AG09319 (cell line): ENCODE data around the gene ETV2.

Experiments used
- DNase-seq: peaks from one replicate; pipeline ENCODE4 v3.0.0-alpha.2; 2010; ENCODE audit warnings: low read depth; ENCODE audit errors: extremely low read depth
- CTCF ChIP-seq: IDR thresholded peaks from 2 replicates; pipeline ENCODE4 v1.5.1; 2011; ENCODE audit warnings: low read depth, mild to moderate bottlenecking, inconsistent platforms, low read length, moderate library complexity

Gene ETV2

GRCh38 chr19:35619290-35619923 is 22.1 kb upstream of the ETV2 start:
- no peak for DNase-seq
- no peak for TF ChIP-seq CTCF

DNA sequence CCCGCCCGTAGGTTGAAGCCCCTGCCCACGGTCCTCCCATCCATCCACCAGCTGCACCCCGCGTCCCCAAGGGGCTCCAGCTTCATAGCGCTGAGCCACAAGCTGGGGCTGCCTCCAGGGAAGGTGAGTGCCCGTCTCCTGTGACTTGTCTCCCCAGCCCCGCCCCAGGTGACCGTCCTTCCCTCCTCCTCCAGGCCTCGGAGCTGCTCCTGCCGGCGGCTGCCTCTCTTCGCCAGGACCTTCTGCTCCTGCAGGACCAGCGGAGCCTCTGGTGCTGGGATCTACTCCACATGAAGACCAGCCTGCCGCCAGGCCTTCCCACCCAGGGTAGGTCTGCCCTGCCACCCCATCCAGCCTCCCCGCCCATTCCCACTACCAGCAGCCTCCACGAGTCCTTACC is 21.5 kb upstream of the ETV2 start:
- TF ChIP-seq CTCF = no peak
- no peak for DNase-seq

GRCh38 chr19:35621708-35622107 is 19.8 kb upstream of the ETV2 start:
- no peak for DNase-seq
- TF ChIP-seq CTCF = no peak

GRCh38 chr19:35622750-35623149 is 18.8 kb upstream of the ETV2 start:
- TF ChIP-seq CTCF = no peak
- no peak for DNase-seq

DNA sequence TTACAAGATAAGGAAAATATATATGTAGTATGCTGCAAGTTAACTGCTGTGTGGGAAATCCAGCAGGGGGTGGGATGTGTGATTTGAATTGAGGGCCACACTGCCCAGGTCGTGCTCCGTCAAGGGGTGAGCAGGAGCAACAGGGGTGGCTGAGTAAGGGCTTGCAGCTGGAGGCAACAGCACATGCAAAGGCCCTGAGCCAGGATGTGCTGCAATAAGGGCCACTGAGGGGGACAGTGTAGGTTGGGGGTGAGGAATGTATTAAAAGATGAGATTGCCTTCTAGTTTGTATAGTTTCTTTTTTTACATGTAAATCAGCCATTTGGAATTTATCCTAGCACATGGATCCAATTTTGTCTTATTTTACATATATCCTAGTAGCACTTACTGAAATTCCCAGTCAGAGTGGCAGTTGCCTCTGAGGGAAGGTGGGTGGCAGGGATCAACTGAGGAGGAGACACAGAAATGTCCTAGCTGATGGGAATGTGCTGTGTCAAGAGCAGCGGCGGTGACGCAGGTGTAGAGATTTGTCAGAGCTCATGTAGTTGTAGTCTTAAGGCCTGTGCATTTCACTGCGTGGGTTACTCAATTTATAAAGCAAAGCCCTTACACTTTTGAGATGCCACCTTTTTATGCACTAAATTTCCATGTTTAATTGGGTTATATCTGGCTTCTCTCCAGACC is 18.1 kb upstream of the ETV2 start:
- DNase-seq = no peak
- no peak for TF ChIP-seq CTCF

DNA sequence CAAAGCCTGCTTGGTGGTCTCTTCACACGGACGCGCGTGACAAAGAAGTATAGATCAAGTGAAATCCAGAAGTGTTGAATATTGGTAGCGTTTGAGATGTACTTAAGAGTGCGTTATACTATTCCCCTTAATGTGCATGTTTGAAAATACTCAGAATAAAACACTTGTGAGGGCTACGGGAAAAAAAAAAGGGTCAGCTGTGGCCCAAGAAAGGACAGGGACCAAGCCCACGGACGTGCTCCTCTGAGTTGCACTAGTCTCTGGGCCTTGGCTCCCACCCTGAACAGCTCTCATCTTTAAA is 13.3 kb upstream of the ETV2 start:
- DNase-seq = no peak
- no peak for TF ChIP-seq CTCF

GRCh38 chr19:35628565-35629331 is 12.8 kb upstream of the ETV2 start, which contains the start of gene RBM42:
Gene RBM42 (plus strand): TSS chr19:35629036. CDS start chr19:35629154, 118 bp downstream.
- TF ChIP-seq CTCF = no peak
- DNase-seq = peak; percentile 97
